CD8-positive, alpha-beta memory T cell (primary cell): ENCODE data around the gene ZDHHC14. TPM values are rescaled to one million over a fixed set of nuclear protein-coding genes. Genes with fewer than 3 reads are reported as not detected.

Experiments used
- CTCF ChIA-PET: fragments of 350-600 bp; sonication (Branson Sonifier 250); formaldehyde crosslinking; loops from one replicate; lab custom pipeline; 2021; ENCODE audit warnings: antibody characterized with exemption; lab: Charles Lee
- POLR2A ChIA-PET: fragments of 350-600 bp; sonication (Branson Sonifier 250); formaldehyde crosslinking; loops from one replicate; lab custom pipeline; 2021; ENCODE audit warnings: antibody characterized with exemption; lab: Charles Lee
- DNase-seq, 5 donors: peaks; one replicate each; pipeline versions ENCODE4 v3.0.0 to v3.0.0-alpha.2; 2020 to 2022; ENCODE audit warnings: mixed read lengths in 1 of 5
- H3K27ac ChIP-seq: one replicate; pipeline ENCODE4 v1.7.0; 2013; ENCODE audit warnings: low read depth, mild to moderate bottlenecking, low read length, moderate library complexity
- H3K27me3 ChIP-seq: 2 replicates; pipeline ENCODE4 v1.7.0; 2013; ENCODE audit warnings: low read length, mild to moderate bottlenecking; ENCODE audit not compliant: insufficient read depth, poor library complexity, severe bottlenecking
- H3K36me3 ChIP-seq: 2 replicates; pipeline ENCODE4 v1.7.0; 2013; ENCODE audit warnings: mild to moderate bottlenecking, low read length, moderate library complexity; ENCODE audit not compliant: insufficient read depth
- H3K4me1 ChIP-seq: 2 replicates; pipeline ENCODE4 v1.7.0; 2013; ENCODE audit warnings: mild to moderate bottlenecking, low read length, moderate library complexity; ENCODE audit not compliant: insufficient read depth
- H3K4me3 ChIP-seq: 2 replicates; pipeline ENCODE4 v1.7.0; 2013; ENCODE audit warnings: mild to moderate bottlenecking, low read length
- H3K9me3 ChIP-seq: 2 replicates; pipeline ENCODE4 v1.7.0; 2013; ENCODE audit warnings: mild to moderate bottlenecking, low read length
- H3K27ac Mint-ChIP-seq, 8 donors: one replicate each; pipeline ENCODE4 v1.8.0; 2020 to 2021; ENCODE audit warnings: mixed read lengths in 8 of 8, mild to moderate bottlenecking in 6 of 8, inconsistent platforms in 3 of 8, moderate library complexity in 3 of 8
- H3K27me3 Mint-ChIP-seq, 2 donors: one replicate each; pipeline ENCODE4 v1.8.0; 2020 to 2021; ENCODE audit warnings: mixed read lengths in 2 of 2, mild to moderate bottlenecking in 1 of 2, moderate library complexity in 1 of 2
- H3K36me3 Mint-ChIP-seq, 3 donors: one replicate each; pipeline ENCODE4 v1.8.0; 2020 to 2021; ENCODE audit warnings: mixed read lengths in 3 of 3, inconsistent platforms in 1 of 3, mild to moderate bottlenecking in 1 of 3
- H3K4me1 Mint-ChIP-seq, 3 donors: one replicate each; pipeline ENCODE4 v1.8.0; 2020 to 2021; ENCODE audit warnings: mixed read lengths in 3 of 3, inconsistent platforms in 1 of 3, mild to moderate bottlenecking in 1 of 3
- H3K4me3 Mint-ChIP-seq, 7 donors: one replicate each; pipeline ENCODE4 v1.8.0; 2020 to 2021; ENCODE audit warnings: mixed read lengths in 7 of 7, mild to moderate bottlenecking in 6 of 7, moderate library complexity in 4 of 7, inconsistent platforms in 2 of 7
- H3K9me3 Mint-ChIP-seq, 5 donors: one replicate each; pipeline ENCODE4 v1.8.0; 2020 to 2022; ENCODE audit warnings: mixed read lengths in 5 of 5, mild to moderate bottlenecking in 3 of 5, moderate library complexity in 2 of 5, inconsistent platforms in 1 of 5
- polyA plus RNA-seq: library from polyadenylated mRNA; unstranded; fragments of 300-500 nt; fragmentation: Illumina TruSeq; gene quantifications from one replicate; pipeline ENCODE4 v1.2.3, GENCODE V29; 2021
- total RNA-seq, 2 experiments: library from RNA; stranded (reverse); gene quantifications; one replicate each; pipeline ENCODE4 v1.2.3, GENCODE V29; 2021

Gene ZDHHC14
- total and polyA plus RNA-seq, 3 experiments from 2014 or later, result 4.2 to 8.1 (median 6.3) TPM

- Histone ChIP-seq H3K27me3 (no peaks in the 10 kb centered on the region), H3K9me3 (no peaks in the 10 kb centered on the region), H3K4me1 (no peaks in the 10 kb centered on the region), H3K4me3 (no peak overlapping the region), H3K27ac (no peak overlapping the region), H3K36me3 (no peaks in the 10 kb centered on the region)
- H3K9me3 Mint-ChIP-seq, result no peaks in the 10 kb centered on the region
- no peak overlapping the region for H3K27ac Mint-ChIP-seq
- ChIA-PET POLR2A (no interaction called here), CTCF (no interaction called here)
- no peaks in the 10 kb centered on the region for H3K4me1 Mint-ChIP-seq
- H3K36me3 Mint-ChIP-seq, result peaks cover 0 to 8% (median 0%) of the 10 kb centered on the region in 3 donors
- no peak for DNase-seq
- H3K4me3 Mint-ChIP-seq, result no peak overlapping the region
- peaks cover 0 to 4% of the 10 kb centered on the region in 2 donors for H3K27me3 Mint-ChIP-seq
Measured at GRCh38 chr6:157631838-157632614, 251.0 kb downstream of the ZDHHC14 start.

GRCh38 chr6:157632821-157633220, 251.8 kb downstream of the ZDHHC14 start:
- CTCF ChIA-PET, result no interaction called here
- Mint-ChIP-seq H3K27ac (peak overlapping the region in 2 of 8 donors; percentile 11), H3K36me3 (peaks cover 0 to 8% (median 0%) of the 10 kb centered on the region in 3 donors), H3K4me3 (no peak overlapping the region), H3K27me3 (peaks cover 0 to 4% of the 10 kb centered on the region in 2 donors), H3K9me3 (no peaks in the 10 kb centered on the region), H3K4me1 (no peaks in the 10 kb centered on the region)
- Histone ChIP-seq H3K4me1 (no peaks in the 10 kb centered on the region), H3K27ac (no peak overlapping the region), H3K27me3 (no peaks in the 10 kb centered on the region), H3K36me3 (no peaks in the 10 kb centered on the region), H3K4me3 (no peak overlapping the region), H3K9me3 (no peaks in the 10 kb centered on the region)
- POLR2A ChIA-PET, result no interaction called here
- no peak for DNase-seq

GRCh38 chr6:157634546-157634945, 253.6 kb downstream of the ZDHHC14 start:
- Mint-ChIP-seq H3K36me3 (peaks cover 0 to 8% (median 0%) of the 10 kb centered on the region in 3 donors), H3K4me3 (no peak overlapping the region), H3K27me3 (peaks cover 0 to 1% of the 10 kb centered on the region in 2 donors), H3K9me3 (no peaks in the 10 kb centered on the region), H3K27ac (no peak overlapping the region), H3K4me1 (peaks cover 0 to under 1% (median 0%) of the 10 kb centered on the region in 3 donors)
- H3K4me3 ChIP-seq, result no peak overlapping the region
- no peaks in the 10 kb centered on the region for H3K36me3 ChIP-seq
- ChIA-PET CTCF (no interaction called here), POLR2A (no interaction called here)
- H3K4me1 ChIP-seq, result no peaks in the 10 kb centered on the region
- DNase-seq, result no peak
- H3K9me3 ChIP-seq, result no peaks in the 10 kb centered on the region
- H3K27ac ChIP-seq, result no peak overlapping the region
- H3K27me3 ChIP-seq, result no peaks in the 10 kb centered on the region

GRCh38 chr6:157635388-157636244, 254.6 kb downstream of the ZDHHC14 start:
- no peaks in the 10 kb centered on the region for H3K9me3 ChIP-seq
- H3K27me3 ChIP-seq, result no peaks in the 10 kb centered on the region
- H3K27ac ChIP-seq, result no peak overlapping the region
- DNase-seq, result no peak
- CTCF ChIA-PET, result no interaction called here
- Mint-ChIP-seq H3K9me3 (no peaks in the 10 kb centered on the region), H3K27me3 (peaks cover 0 to 2% of the 10 kb centered on the region in 2 donors), H3K4me3 (no peak overlapping the region), H3K27ac (no peak overlapping the region), H3K36me3 (peaks cover 0 to 8% (median 0%) of the 10 kb centered on the region in 3 donors), H3K4me1 (peaks cover 0 to 4% (median 0%) of the 10 kb centered on the region in 3 donors)
- POLR2A ChIA-PET, result no interaction called here
- no peak overlapping the region for H3K4me3 ChIP-seq
- H3K4me1 ChIP-seq, result no peaks in the 10 kb centered on the region
- H3K36me3 ChIP-seq, result no peaks in the 10 kb centered on the region

- Mint-ChIP-seq H3K36me3 (peaks cover 0 to 8% (median 0%) of the 10 kb centered on the region in 3 donors), H3K9me3 (no peaks in the 10 kb centered on the region), H3K27ac (no peak overlapping the region), H3K27me3 (peaks cover 0 to 2% of the 10 kb centered on the region in 2 donors), H3K4me1 (peaks cover 0 to 4% (median 0%) of the 10 kb centered on the region in 3 donors), H3K4me3 (no peak overlapping the region)
- Histone ChIP-seq H3K9me3 (no peaks in the 10 kb centered on the region), H3K4me3 (no peak overlapping the region), H3K36me3 (no peaks in the 10 kb centered on the region), H3K27ac (no peak overlapping the region), H3K27me3 (no peaks in the 10 kb centered on the region), H3K4me1 (no peaks in the 10 kb centered on the region)
- no peak for DNase-seq
- POLR2A ChIA-PET, result no interaction called here
- CTCF ChIA-PET, result no interaction called here
Measured at GRCh38 chr6:157637516-157637915, 256.5 kb downstream of the ZDHHC14 start.

GRCh38 chr6:157637941-157638662, 257.1 kb downstream of the ZDHHC14 start:
- no peaks in the 10 kb centered on the region for H3K9me3 Mint-ChIP-seq
- Histone ChIP-seq H3K27ac (no peak overlapping the region), H3K36me3 (no peaks in the 10 kb centered on the region), H3K4me3 (no peak overlapping the region), H3K9me3 (no peaks in the 10 kb centered on the region), H3K27me3 (no peaks in the 10 kb centered on the region), H3K4me1 (no peaks in the 10 kb centered on the region)
- DNase-seq, result no peak
- H3K36me3 Mint-ChIP-seq, result peaks cover 0 to 4% (median 0%) of the 10 kb centered on the region in 3 donors
- peaks cover 0 to 4% of the 10 kb centered on the region in 2 donors for H3K27me3 Mint-ChIP-seq
- H3K4me1 Mint-ChIP-seq, result peaks cover 0 to 4% (median 0%) of the 10 kb centered on the region in 3 donors
- no peak overlapping the region for H3K27ac Mint-ChIP-seq
- ChIA-PET CTCF (no interaction called here), POLR2A (no interaction called here)
- peak overlapping the region in 1 of 7 donors; percentile 26 for H3K4me3 Mint-ChIP-seq

GRCh38 chr6:157638779-157639178, 257.8 kb downstream of the ZDHHC14 start:
- no peak for DNase-seq
- no peak overlapping the region for H3K4me3 ChIP-seq
- H3K4me1 ChIP-seq, result no peaks in the 10 kb centered on the region
- H3K27ac ChIP-seq, result no peak overlapping the region
- H3K9me3 ChIP-seq, result no peaks in the 10 kb centered on the region
- H3K27me3 Mint-ChIP-seq, result peaks cover 0 to 4% of the 10 kb centered on the region in 2 donors
- no peak overlapping the region for H3K27ac Mint-ChIP-seq
- H3K36me3 Mint-ChIP-seq, result peaks cover 0 to 4% (median 0%) of the 10 kb centered on the region in 3 donors
- no peaks in the 10 kb centered on the region for H3K27me3 ChIP-seq
- no peaks in the 10 kb centered on the region for H3K9me3 Mint-ChIP-seq
- CTCF ChIA-PET, result no interaction called here
- H3K4me3 Mint-ChIP-seq, result no peak overlapping the region
- POLR2A ChIA-PET, result no interaction called here
- peaks cover 0 to 4% (median 0%) of the 10 kb centered on the region in 3 donors for H3K4me1 Mint-ChIP-seq
- no peaks in the 10 kb centered on the region for H3K36me3 ChIP-seq
